ENCODE data around the gene SCFD2.

GRCh38 chr4:53039741-53040458, 326.0 kb downstream of the SCFD2 start:
- TF ChIP-seq, protein P1, sequence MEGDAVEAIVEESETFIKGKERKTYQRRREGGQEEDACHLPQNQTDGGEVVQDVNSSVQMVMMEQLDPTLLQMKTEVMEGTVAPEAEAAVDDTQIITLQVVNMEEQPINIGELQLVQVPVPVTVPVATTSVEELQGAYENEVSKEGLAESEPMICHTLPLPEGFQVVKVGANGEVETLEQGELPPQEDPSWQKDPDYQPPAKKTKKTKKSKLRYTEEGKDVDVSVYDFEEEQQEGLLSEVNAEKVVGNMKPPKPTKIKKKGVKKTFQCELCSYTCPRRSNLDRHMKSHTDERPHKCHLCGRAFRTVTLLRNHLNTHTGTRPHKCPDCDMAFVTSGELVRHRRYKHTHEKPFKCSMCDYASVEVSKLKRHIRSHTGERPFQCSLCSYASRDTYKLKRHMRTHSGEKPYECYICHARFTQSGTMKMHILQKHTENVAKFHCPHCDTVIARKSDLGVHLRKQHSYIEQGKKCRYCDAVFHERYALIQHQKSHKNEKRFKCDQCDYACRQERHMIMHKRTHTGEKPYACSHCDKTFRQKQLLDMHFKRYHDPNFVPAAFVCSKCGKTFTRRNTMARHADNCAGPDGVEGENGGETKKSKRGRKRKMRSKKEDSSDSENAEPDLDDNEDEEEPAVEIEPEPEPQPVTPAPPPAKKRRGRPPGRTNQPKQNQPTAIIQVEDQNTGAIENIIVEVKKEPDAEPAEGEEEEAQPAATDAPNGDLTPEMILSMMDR (IDR thresholded peaks at IDR 0.05; ENCODE audit: low read depth, low read length), result no peak
- no peak for TF ChIP-seq EZH2phosphoT487 (IDR thresholded peaks at IDR 0.05; ENCODE audit: low read depth)
